SH-SY5Y (cell line): ENCODE data around the gene FAM83F.

ENCODE experiments used
- GATA2 ChIP-seq: IDR thresholded peaks from 2 replicates; pipeline ENCODE4 v1.6.1; 2011; ENCODE audit warnings: mild to moderate bottlenecking, low read depth, low read length
- GATA3 ChIP-seq: IDR thresholded peaks from 2 replicates; pipeline ENCODE4 v1.6.1; 2011; ENCODE audit warnings: low read depth, mild to moderate bottlenecking, low read length, moderate library complexity

DNA sequence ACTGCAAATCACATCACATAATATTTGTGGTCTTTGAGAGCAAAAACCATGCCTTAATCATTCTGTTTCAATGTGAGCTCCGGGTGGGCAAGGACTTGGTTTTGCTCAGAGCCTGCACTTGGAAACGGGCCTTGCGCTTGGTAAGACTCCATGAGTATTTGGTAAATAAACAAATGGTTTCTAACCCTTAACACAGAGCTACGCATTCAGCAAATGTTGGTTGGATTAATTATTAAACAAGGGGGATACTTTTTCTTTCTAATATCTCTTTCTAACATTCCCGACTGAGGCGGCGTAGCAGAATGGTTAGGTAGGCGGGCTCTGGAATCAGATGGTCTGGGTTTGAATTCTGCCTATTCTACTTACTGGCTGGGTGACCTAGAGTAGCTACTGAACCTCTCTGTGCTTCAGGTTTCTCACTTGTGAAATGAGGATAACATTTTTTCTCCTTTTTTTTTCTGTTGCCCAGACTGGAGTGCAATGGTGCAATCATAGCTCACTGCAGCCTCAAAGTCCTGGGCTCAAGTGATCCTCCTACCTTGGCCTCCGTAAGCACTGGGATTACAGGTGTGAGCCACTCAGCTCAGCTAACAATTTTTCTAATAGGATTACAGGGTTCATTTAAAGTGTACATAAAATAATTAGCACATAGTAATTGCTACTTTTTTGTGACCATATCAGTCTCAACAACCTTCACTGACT is 3.4 kb upstream of the FAM83F start:
- TF ChIP-seq GATA2 (no peak), GATA3 (no peak)
